Vagina (tissue), 2 donors: ENCODE data around the gene REPS1. TPM values are rescaled to one million over a fixed set of nuclear protein-coding genes. Genes with fewer than 3 reads are reported as not detected.
"Not testable (repeated sequence)": the region's sequence is repeated elsewhere in the genome, so short reads cannot be mapped to it uniquely, and the experiment has no call there.

Source experiments
- DNase-seq, 2 donors: peaks; one replicate each; pipeline ENCODE4 v3.0.0-alpha.2; 2017; ENCODE audit errors: extremely low spot score in 2 of 2
- H3K27ac ChIP-seq: fragments of 200-600 bp; sonication (generic); one replicate; pipeline ENCODE4 v1.5.1; 2019
- H3K27me3 ChIP-seq: fragments of 200-600 bp; sonication (generic); one replicate; pipeline ENCODE4 v1.5.1; 2019
- H3K36me3 ChIP-seq, 2 donors: fragments of 200-600 bp; sonication (generic); one replicate each; pipeline ENCODE4 v1.5.1; 2017 to 2019
- H3K4me1 ChIP-seq: fragments of 200-600 bp; sonication (generic); one replicate; pipeline ENCODE4 v1.5.1; 2019
- H3K4me3 ChIP-seq, 2 donors: fragments of 200-600 bp; sonication (generic); 1 replicate in 1 of 2; 2 replicates in 1 of 2; pipeline ENCODE4 v1.5.1; 2016 to 2019
- H3K9me3 ChIP-seq: fragments of 200-600 bp; sonication (generic); one replicate; pipeline ENCODE4 v1.5.1; 2019
- POLR2A ChIP-seq, 2 donors: fragments of 450-650 bp; IDR thresholded peaks; one replicate each; pipeline ENCODE4 v1.6.1; 2017; ENCODE audit warnings: antibody characterized with exemption in 2 of 2, mild to moderate bottlenecking in 2 of 2, moderate library complexity in 2 of 2
- POLR2AphosphoS5 ChIP-seq, 2 donors: sonication (generic); formaldehyde crosslinking; IDR thresholded peaks; one replicate each; pipeline ENCODE4 v1.9.0; 2017; ENCODE audit warnings: antibody characterized with exemption in 2 of 2, mild to moderate bottlenecking in 2 of 2, low read depth in 1 of 2; ENCODE audit not compliant: insufficient read depth in 1 of 2
- intact Hi-C: fragments of 100-400 bp; cut with DNase I; formaldehyde crosslinking; loops from one replicate; pipeline ENCODE4 v1.15.1; 2023
- total RNA-seq: library from RNA; depleted of rRNA; stranded (reverse); fragments of >200 nt; gene quantifications from one replicate; pipeline ENCODE4 v1.2.3, GENCODE V29; 2016
- TF ChIP-seq, protein P1 (sequence below), 3 experiments: fragments of 450-650 bp in 2 of 3; fragments of 200-600 bp in 1 of 3; sonication (generic) in 1 of 3; IDR thresholded peaks; one replicate each; pipeline ENCODE4 v1.5.1; 2017 to 2019; ENCODE audit warnings: antibody characterized with exemption in 3 of 3, mild to moderate bottlenecking in 2 of 3, moderate library complexity in 2 of 3

REPS1 gene
- total RNA-seq, 1 donor from 2014 or later: 96.5 TPM

DNA sequence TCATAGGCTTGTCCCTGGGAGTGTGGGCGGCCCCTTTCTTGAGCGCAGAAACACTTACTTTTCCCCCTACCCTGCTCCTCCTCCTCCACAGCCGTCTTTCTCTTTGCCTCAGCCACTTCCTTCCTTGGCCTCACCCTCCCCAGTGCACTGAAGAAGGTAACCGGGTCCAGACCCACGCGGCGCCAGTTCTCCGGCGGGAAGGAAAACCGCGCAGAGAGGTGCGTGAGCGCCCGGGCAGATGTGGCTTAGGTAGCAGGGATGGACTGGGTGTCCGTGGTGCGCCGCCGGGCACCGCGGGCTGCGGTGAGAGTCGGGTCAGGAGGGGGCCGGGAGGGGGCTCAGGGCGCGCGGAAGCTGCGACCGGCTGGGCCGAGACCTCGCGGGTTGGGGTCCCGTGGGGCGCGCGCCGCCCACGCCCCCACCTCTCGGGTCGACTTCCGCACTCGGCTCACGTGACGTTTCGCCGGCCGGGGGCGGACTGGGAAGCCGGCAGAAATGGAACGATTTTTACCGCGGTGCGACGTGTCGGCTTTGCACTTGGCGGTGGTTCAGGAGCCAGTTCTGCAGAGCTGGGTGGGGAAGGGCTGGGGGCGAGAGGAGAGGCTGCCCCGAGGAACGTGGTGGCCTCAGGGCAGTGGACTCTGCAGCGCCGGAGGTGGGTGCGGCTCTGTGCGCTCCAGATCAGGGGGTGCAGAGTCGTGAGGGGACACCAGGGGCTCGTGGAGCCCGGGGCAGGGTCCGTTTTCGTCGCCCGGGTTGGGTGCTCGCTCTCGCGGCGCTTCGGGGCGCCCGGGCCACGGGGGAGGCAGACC, 40.8 kb upstream of the REPS1 start, which contains the start of gene ABRACL:
Gene ABRACL, plus strand, starts transcription at position 88 of the 812 bp plus-strand sequence. CDS start 5,416 bp downstream, outside the sequence.
- TF ChIP-seq, protein P1, sequence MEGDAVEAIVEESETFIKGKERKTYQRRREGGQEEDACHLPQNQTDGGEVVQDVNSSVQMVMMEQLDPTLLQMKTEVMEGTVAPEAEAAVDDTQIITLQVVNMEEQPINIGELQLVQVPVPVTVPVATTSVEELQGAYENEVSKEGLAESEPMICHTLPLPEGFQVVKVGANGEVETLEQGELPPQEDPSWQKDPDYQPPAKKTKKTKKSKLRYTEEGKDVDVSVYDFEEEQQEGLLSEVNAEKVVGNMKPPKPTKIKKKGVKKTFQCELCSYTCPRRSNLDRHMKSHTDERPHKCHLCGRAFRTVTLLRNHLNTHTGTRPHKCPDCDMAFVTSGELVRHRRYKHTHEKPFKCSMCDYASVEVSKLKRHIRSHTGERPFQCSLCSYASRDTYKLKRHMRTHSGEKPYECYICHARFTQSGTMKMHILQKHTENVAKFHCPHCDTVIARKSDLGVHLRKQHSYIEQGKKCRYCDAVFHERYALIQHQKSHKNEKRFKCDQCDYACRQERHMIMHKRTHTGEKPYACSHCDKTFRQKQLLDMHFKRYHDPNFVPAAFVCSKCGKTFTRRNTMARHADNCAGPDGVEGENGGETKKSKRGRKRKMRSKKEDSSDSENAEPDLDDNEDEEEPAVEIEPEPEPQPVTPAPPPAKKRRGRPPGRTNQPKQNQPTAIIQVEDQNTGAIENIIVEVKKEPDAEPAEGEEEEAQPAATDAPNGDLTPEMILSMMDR (IDR thresholded peaks at IDR 0.05): no peak
- TF ChIP-seq POLR2AphosphoS5 (IDR thresholded peaks at IDR 0.05; ENCODE audit: insufficient read depth in 1 of 2, low read depth in 1 of 2): peak in 1 of 2 donors; percentile 60
- no peaks in the 10 kb centered on the region for H3K9me3 ChIP-seq
- no peaks in the 10 kb centered on the region for H3K36me3 ChIP-seq
- no peak for DNase-seq
- H3K4me3 ChIP-seq: peak within 1 kb of the TSS; percentile 66 to 93
- intact Hi-C loops: no loop called here
- H3K27me3 ChIP-seq: no peaks in the 10 kb centered on the region
- H3K27ac ChIP-seq: peak within 1 kb of the TSS; percentile 80
- peaks cover 11% of the 10 kb centered on the region for H3K4me1 ChIP-seq

DNA sequence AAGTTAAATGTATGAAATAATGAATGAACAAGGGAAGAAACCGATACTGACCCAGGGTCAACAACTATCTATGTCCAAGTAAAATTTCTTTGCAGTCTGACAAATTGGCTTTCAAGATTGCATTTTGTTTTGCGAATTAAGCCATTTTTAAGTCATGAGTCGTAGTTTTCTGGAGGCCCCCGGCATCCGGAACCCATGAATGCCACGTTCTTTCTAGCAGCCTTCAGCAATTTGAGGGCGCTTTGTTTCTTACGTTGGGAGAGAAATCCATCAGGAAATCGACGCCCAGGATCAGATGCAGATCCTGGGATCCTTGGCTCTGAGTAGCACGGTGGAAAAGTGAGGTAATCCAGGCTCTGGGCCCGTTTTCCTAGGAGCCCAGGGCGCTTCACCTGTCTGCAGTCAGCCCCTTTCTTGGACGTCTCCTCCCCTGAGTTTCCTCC, 40.2 kb upstream of the REPS1 start:
- intact Hi-C loops: no loop called here
- peak overlapping the region; percentile 66 to 93 for H3K4me3 ChIP-seq
- no peak for DNase-seq
- H3K9me3 ChIP-seq: no peaks in the 10 kb centered on the region
- peaks cover 11% of the 10 kb centered on the region for H3K4me1 ChIP-seq
- H3K36me3 ChIP-seq: no peaks in the 10 kb centered on the region
- no peaks in the 10 kb centered on the region for H3K27me3 ChIP-seq
- TF ChIP-seq POLR2AphosphoS5 (IDR thresholded peaks at IDR 0.05; ENCODE audit: insufficient read depth in 1 of 2, low read depth in 1 of 2): no peak
- TF ChIP-seq, protein P1 (IDR thresholded peaks at IDR 0.05): no peak
- no peak for TF ChIP-seq POLR2A (IDR thresholded peaks at IDR 0.05)
- H3K27ac ChIP-seq: peak overlapping the region; percentile 80

DNA sequence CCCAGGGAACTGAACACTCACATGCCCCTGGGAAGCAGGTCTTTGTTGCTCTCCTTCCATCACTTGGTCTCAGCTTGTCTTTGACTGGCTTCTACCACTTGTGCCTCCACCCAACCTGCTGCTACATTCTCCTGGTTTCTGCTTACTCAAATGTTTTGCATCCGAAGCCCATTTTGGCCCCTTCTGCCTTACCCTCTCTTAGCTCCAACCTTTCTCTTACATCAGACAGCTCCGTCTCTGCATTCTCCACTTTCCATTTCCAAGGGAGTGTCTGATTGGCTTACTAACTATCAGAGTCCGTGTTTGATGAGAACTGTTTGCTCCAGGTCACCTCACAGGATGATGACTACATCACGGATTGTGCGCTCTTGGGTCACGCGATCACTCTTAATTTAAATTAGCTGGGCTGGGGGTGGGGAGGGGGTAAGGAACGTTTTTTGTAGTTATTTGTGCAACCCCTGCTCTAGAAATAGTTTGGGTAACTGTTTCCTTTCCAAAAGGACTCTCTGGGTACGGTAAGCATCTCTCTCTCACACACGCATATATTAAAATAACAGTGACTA, 39.6 kb upstream of the REPS1 start:
- Histone ChIP-seq H3K4me3 (peak overlapping the region; percentile 66 to 93), H3K9me3 (no peaks in the 10 kb centered on the region), H3K4me1 (peaks cover 11% of the 10 kb centered on the region), H3K27me3 (no peaks in the 10 kb centered on the region), H3K27ac (no peak overlapping the region), H3K36me3 (no peaks in the 10 kb centered on the region)
- TF ChIP-seq, protein P1 (IDR thresholded peaks at IDR 0.05): no peak
- no peak for TF ChIP-seq POLR2A (IDR thresholded peaks at IDR 0.05)
- no peak for TF ChIP-seq POLR2AphosphoS5 (IDR thresholded peaks at IDR 0.05; ENCODE audit: insufficient read depth in 1 of 2, low read depth in 1 of 2)
- DNase-seq: no peak
- intact Hi-C loops: no loop called here

DNA sequence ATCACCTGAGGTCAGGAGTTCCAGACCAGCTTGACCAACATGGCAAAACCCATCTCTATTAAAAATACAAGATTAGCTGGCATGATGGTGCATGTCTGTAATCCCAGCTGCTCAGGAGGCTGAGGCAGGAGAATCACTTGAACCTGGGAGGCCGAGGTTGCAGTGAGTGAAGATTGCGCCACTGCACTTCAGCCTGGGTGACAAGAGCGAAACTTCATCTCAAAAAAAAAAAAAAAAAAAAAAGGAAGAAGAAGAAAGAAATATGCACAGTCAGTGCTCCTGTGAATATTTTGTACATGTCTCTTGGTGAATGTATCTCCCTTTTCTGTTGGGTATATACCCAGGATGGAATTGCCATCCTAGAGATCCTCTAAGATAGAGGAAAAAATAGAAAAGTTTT, 37.4 kb upstream of the REPS1 start:
- DNase-seq, H3K27ac ChIP-seq, H3K27me3 ChIP-seq, H3K4me3 ChIP-seq, H3K36me3 ChIP-seq, H3K9me3 ChIP-seq, intact Hi-C loops: not testable (repeated sequence)
- peaks cover 11% of the 10 kb centered on the region for H3K4me1 ChIP-seq

DNA sequence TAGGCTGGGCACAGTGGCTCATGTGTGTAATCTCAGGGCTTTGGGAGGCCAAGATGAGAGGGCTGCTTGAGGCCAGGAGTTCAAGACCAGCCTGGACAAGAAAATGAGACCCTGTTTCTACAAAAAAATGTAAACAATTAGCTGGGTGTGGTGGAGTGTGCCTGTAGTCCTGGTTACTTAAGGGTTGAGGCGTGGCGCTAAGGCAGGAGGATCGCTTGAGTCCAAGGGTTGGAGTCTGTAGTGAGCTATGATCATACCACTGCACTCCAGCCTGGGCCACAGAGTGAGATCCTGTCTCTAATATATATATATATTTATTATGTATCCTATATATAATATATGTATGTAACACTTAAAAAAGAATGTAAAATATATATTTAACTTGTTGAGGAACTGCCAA, 32.6 kb upstream of the REPS1 start:
- H3K4me1 ChIP-seq: no peaks in the 10 kb centered on the region
- no peaks in the 10 kb centered on the region for H3K36me3 ChIP-seq
- no peak overlapping the region for H3K27ac ChIP-seq
- intact Hi-C loops: no loop called here
- H3K9me3 ChIP-seq: no peaks in the 10 kb centered on the region
- no peak for DNase-seq
- no peak overlapping the region for H3K4me3 ChIP-seq
- no peaks in the 10 kb centered on the region for H3K27me3 ChIP-seq
- TF ChIP-seq POLR2A (IDR thresholded peaks at IDR 0.05) (no peak), POLR2AphosphoS5 (IDR thresholded peaks at IDR 0.05; ENCODE audit: insufficient read depth in 1 of 2, low read depth in 1 of 2) (no peak)
- TF ChIP-seq, protein P1 (IDR thresholded peaks at IDR 0.05): no peak
